Measurements from ENCODE around the gene CTSA.

DNA sequence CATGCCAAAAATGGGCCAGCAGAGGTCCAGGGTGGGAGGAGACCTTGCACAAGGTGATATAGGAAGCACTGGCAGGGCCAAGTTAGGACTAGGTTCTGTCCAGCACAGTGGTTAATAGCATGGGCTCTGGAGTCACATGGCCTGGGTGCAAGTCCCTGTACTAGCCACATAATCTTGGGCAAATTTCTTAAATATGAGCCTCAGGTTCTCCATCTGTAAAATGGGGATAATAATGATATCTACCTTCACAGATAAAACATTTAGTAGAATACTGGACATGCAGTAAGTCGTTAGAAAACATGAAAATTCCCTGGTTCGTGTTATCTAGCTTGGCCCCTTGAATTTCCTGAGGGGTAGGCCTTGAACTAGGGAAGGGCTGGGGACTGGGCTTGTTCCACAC, 6.2 kb downstream of the CTSA start:
- TF ChIP-seq, protein P1, sequence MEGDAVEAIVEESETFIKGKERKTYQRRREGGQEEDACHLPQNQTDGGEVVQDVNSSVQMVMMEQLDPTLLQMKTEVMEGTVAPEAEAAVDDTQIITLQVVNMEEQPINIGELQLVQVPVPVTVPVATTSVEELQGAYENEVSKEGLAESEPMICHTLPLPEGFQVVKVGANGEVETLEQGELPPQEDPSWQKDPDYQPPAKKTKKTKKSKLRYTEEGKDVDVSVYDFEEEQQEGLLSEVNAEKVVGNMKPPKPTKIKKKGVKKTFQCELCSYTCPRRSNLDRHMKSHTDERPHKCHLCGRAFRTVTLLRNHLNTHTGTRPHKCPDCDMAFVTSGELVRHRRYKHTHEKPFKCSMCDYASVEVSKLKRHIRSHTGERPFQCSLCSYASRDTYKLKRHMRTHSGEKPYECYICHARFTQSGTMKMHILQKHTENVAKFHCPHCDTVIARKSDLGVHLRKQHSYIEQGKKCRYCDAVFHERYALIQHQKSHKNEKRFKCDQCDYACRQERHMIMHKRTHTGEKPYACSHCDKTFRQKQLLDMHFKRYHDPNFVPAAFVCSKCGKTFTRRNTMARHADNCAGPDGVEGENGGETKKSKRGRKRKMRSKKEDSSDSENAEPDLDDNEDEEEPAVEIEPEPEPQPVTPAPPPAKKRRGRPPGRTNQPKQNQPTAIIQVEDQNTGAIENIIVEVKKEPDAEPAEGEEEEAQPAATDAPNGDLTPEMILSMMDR (IDR thresholded peaks at IDR 0.05; ENCODE audit: low read depth, low read length) = no peak
- no peak for TF ChIP-seq EZH2phosphoT487 (IDR thresholded peaks at IDR 0.05; ENCODE audit: low read depth)

All from OCI-LY3 (cell line).